ENCODE data around the gene KRT3.

GRCh38 chr12:52769946-52770345 is 26.0 kb downstream of the KRT3 start:
- TF ChIP-seq POLR2AphosphoS5 (IDR thresholded peaks at IDR 0.05; ENCODE audit: low read depth, low read length): no peak
- no peak for TF ChIP-seq SIN3A (IDR thresholded peaks at IDR 0.05; ENCODE audit: borderline replicate concordance, insufficient read depth, low read length)
